Type B pancreatic cell (in vitro differentiated cells): Measurements from ENCODE around the gene NOP9. TPM values are rescaled to one million over a fixed set of nuclear protein-coding genes. Genes with fewer than 3 reads are reported as not detected.

ENCODE experiments used
- DNase-seq: peaks from one replicate; pipeline ENCODE4 v3.0.0; 2021; ENCODE audit warnings: mixed read lengths; ENCODE audit not compliant: unreplicated experiment; ENCODE audit errors: extremely low spot score
- H3K27ac Mint-ChIP-seq: 2 replicates; pipeline ENCODE4 v1.8.0; 2021; ENCODE audit warnings: mild to moderate bottlenecking, mixed read lengths
- H3K27me3 Mint-ChIP-seq: 2 replicates; pipeline ENCODE4 v1.8.0; 2021; ENCODE audit warnings: mixed read lengths
- H3K36me3 Mint-ChIP-seq: 2 replicates; pipeline ENCODE4 v1.8.0; 2021; ENCODE audit warnings: mixed read lengths
- H3K4me1 Mint-ChIP-seq: one replicate; pipeline ENCODE4 v1.8.0; 2021; ENCODE audit warnings: mixed read lengths; ENCODE audit not compliant: unreplicated experiment
- H3K4me3 Mint-ChIP-seq: 2 replicates; pipeline ENCODE4 v1.8.0; 2021; ENCODE audit warnings: mild to moderate bottlenecking, mixed read lengths
- H3K9me3 Mint-ChIP-seq: 2 replicates; pipeline ENCODE4 v1.8.0; 2021; ENCODE audit warnings: mixed read lengths
- total RNA-seq: library from RNA; stranded (reverse); gene quantifications from 2 replicates; pipeline ENCODE4 v1.2.1, GENCODE V29; 2021; ENCODE audit warnings: low replicate concordance
- TF ChIP-seq, protein P1 (sequence below): fragments of 200-600 bp; sonication (generic); conservative IDR thresholded peaks from 2 replicates; pipeline ENCODE4 v1.5.0; 2021; ENCODE audit warnings: antibody characterized with exemption, mild to moderate bottlenecking

NOP9 gene
- total RNA-seq, 1 donor from 2014 or later, result 33.9 TPM

DNA sequence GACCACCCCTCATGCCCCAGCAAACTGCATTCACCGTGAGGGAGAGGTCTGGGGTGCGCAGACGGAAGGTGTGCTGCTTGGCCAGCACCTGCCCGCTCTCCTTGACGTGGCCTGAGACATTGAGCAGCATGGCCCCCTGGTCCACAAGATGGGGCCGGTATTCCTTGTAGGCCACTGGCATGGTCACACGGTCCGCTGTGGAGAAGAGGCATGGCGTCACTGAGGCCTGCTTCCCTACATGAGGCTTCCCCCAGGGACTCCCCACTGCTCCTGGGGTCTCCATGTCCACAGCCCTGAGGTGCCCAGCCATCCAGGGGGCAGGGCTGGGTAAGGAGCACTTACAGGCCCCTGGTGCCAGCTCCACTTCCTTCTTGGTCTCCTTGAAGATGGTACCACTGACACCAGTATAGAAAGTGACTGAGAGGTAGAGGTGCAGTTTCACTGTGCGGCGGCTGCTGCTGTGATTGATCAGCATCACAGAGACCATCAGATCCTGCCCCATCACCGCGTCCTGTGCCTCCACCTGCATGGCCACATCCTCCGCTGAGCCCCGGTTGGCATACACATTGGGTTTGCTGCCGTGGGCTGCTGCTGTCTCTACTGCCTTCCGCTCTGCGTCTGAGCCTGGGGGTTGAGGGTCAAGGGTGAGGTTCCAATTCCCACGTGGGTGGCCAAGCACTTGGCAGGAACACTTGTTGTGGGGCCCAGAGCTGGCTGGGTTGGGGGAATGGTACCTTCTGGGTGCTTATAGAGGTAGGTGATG is 44.8 kb upstream of the NOP9 start:
- no peak for DNase-seq
- Mint-ChIP-seq H3K9me3 (no peaks in the 10 kb centered on the region), H3K4me3 (no peak overlapping the region), H3K36me3 (no peaks in the 10 kb centered on the region), H3K4me1 (no peaks in the 10 kb centered on the region), H3K27me3 (no peaks in the 10 kb centered on the region), H3K27ac (no peak overlapping the region)
- TF ChIP-seq, protein P1, sequence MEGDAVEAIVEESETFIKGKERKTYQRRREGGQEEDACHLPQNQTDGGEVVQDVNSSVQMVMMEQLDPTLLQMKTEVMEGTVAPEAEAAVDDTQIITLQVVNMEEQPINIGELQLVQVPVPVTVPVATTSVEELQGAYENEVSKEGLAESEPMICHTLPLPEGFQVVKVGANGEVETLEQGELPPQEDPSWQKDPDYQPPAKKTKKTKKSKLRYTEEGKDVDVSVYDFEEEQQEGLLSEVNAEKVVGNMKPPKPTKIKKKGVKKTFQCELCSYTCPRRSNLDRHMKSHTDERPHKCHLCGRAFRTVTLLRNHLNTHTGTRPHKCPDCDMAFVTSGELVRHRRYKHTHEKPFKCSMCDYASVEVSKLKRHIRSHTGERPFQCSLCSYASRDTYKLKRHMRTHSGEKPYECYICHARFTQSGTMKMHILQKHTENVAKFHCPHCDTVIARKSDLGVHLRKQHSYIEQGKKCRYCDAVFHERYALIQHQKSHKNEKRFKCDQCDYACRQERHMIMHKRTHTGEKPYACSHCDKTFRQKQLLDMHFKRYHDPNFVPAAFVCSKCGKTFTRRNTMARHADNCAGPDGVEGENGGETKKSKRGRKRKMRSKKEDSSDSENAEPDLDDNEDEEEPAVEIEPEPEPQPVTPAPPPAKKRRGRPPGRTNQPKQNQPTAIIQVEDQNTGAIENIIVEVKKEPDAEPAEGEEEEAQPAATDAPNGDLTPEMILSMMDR, result no peak

DNA sequence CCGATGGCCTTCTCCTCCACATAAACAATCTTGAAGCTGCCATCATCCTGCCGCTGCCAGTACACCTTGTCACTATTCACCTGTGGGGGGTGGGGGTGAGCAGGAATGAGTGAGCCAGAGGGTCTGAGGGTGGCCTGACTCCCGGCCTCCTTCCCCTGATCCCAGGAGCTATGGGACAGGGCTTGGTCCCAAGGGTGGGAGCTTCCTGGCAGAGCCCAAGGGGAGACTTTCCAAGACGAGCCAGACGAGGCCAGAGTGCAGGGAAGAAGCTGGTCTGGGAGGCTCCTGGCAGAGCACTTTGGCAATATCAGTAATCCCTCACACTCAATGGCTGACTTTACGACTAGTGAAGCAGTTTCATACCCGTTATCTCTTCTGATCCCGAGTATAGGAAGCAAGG is 44.2 kb upstream of the NOP9 start:
- H3K27me3 Mint-ChIP-seq, result no peaks in the 10 kb centered on the region
- H3K4me3 Mint-ChIP-seq, result no peak overlapping the region
- no peak overlapping the region for H3K27ac Mint-ChIP-seq
- TF ChIP-seq, protein P1, result no peak
- no peak for DNase-seq
- H3K36me3 Mint-ChIP-seq, result no peaks in the 10 kb centered on the region
- no peaks in the 10 kb centered on the region for H3K9me3 Mint-ChIP-seq
- no peaks in the 10 kb centered on the region for H3K4me1 Mint-ChIP-seq

DNA sequence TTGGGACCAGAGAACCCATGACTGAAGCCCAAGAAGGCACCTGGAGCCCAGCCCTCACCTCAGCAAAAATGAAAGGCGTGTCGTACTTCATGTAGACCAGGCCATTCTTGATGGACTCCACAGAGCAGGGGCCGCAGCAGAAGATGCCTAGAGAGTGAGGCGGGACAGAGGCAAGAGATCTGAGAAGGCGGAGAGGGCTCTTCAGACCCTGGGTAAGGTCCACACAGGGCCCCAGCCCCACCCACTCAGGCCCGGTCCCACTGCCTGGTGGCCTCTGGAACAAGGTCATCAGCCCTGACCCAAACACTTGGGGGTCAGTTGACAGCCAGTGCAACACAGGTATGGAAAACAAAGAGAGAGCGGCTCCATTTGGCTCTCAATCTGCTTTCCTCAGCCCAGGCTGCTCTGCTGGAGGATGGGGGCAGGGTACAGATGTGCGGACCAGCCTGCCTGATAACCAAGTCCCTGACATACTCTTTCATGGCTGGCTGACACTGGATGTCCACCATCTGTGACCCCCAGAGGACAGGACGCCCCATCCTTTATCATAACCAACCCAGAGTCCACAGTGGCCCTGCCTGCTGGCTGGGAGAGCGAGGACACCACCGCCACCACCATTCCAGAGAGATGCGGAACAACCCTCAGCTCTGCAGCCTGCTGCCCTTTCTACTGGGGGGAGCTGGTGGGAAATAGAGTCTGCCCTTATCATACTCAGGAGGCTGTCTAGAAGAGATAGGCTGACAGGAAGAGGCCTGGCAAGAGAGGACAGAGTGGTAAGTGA is 43.5 kb upstream of the NOP9 start:
- Mint-ChIP-seq H3K4me3 (no peak overlapping the region), H3K4me1 (no peaks in the 10 kb centered on the region), H3K27me3 (no peaks in the 10 kb centered on the region), H3K27ac (peak overlapping the region; percentile 59), H3K36me3 (no peaks in the 10 kb centered on the region), H3K9me3 (no peaks in the 10 kb centered on the region)
- DNase-seq, result no peak
- TF ChIP-seq, protein P1, result no peak

DNA sequence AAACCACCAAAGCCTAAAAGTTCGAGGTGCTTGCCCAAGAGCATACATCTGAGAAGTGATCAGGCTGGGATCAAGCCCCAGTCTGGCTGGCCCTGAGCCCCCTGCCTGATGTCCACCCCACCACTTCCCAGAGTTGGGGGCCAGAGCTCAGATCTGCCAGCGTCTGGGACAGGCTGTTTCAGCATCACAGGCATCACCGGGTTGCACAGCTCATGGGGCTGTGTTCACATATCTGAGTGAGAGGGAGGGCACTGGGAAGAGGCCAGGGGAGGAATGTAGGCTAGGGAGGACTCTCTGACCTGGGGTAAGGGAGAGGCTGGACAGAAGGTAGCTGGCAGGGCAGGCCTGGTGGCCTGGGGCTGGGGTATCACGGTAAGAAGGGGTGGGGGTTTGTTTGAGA is 42.7 kb upstream of the NOP9 start:
- DNase-seq, result no peak
- TF ChIP-seq, protein P1, result no peak
- Mint-ChIP-seq H3K4me3 (no peak overlapping the region), H3K27ac (peak overlapping the region; percentile 59), H3K4me1 (no peaks in the 10 kb centered on the region), H3K9me3 (no peaks in the 10 kb centered on the region), H3K27me3 (no peaks in the 10 kb centered on the region), H3K36me3 (no peaks in the 10 kb centered on the region)

DNA sequence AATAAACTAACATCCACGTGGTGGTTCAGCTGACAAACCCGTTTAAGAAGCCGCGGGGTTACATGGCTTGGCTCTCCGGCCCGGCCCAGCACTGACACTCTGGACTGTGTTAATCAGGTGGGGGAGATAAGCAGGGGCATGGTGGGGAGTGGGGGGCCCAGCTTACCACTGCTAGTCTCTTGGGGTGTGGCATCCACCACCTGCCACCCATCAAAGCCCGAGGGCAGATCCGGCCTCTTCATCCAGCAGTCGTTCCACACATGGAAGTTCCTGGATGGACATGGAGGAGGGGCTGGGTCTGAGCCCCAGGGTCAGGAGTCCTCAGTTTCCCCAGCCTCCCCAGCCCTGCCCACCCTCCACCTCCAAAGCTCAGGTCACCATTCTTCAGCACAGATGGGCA is 41.5 kb upstream of the NOP9 start:
- Mint-ChIP-seq H3K4me3 (no peak overlapping the region), H3K36me3 (no peaks in the 10 kb centered on the region), H3K4me1 (no peaks in the 10 kb centered on the region), H3K27me3 (no peaks in the 10 kb centered on the region), H3K9me3 (no peaks in the 10 kb centered on the region), H3K27ac (peak overlapping the region; percentile 84)
- TF ChIP-seq, protein P1, result no peak
- DNase-seq, result no peak
